Stimulated activated CD8-positive, alpha-beta memory T cell treated with anti-CD3 and anti-CD28 coated beads, Interleukin-4, amount 100 ng/mL, for 1 hour (primary cell): Measurements from ENCODE around the gene DUSP1.

Source experiments
- DNase-seq, 2 donors: peaks; one replicate each; pipeline ENCODE4 v3.0.0-alpha.2; 2020; ENCODE audit warnings: low read depth in 2 of 2, low spot score in 1 of 2

The DUSP1 gene

DNA sequence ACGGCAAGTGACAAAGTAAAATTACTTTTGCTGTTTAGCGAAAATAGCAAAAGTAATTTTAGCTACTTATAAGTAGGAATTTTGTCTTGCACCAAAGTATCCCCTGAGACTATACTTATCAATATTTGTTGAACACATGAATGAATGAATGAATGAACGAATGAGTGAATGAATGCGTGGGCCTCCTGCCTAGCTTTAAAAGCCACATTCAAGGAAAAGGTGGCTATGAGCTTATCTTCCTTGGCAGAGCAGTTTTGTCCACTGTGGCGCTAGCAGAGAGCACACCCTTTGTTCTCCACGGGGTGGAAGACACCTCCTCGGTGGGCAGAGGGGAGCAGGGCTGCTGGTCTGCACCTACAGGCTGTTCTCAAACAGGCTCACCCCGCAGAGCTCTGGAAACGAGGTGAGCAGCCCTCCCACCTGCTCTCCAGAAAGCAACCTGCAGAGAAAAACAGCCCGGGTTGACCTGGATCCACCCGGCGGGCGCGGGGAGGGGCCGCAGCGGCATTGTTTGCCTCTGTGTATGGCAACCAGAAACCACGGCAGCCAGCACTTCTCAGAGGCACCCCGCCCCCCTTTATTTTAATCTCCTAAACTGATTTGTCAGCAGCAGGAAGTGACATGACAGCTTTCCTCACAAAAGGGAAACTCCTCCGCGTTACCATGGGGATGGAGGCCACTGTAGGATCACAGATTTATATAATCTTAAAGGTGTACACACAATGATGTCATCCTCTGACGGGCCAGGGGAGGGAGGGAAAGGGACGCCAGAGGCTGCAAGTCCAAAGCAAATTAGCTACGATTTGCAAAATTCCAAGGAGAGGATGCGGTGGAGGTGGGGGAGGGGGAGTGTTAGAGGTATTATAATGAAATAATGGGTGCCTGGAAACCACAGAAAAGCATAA lies 5.9 kb downstream of the DUSP1 start:
- DNase-seq = peak; percentile 89 to 91

DNA sequence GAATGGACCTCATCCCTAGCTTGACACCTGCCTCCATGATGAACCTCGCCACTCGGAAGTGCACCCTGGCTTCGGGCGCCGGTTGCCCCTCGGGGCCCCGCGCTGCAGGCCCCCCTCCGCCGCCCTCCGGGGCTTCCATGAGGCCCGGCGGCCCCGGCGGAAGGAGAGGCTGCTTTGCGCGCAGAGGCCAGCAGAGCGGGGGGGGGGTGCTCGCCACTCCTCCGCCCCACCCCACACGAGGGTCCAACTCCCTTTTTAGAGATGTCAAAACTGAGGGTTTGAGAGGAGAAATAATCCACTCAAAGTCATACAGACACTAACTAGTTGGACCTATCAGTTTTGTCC lies 7.9 kb downstream of the DUSP1 start:
- no peak for DNase-seq

DNA sequence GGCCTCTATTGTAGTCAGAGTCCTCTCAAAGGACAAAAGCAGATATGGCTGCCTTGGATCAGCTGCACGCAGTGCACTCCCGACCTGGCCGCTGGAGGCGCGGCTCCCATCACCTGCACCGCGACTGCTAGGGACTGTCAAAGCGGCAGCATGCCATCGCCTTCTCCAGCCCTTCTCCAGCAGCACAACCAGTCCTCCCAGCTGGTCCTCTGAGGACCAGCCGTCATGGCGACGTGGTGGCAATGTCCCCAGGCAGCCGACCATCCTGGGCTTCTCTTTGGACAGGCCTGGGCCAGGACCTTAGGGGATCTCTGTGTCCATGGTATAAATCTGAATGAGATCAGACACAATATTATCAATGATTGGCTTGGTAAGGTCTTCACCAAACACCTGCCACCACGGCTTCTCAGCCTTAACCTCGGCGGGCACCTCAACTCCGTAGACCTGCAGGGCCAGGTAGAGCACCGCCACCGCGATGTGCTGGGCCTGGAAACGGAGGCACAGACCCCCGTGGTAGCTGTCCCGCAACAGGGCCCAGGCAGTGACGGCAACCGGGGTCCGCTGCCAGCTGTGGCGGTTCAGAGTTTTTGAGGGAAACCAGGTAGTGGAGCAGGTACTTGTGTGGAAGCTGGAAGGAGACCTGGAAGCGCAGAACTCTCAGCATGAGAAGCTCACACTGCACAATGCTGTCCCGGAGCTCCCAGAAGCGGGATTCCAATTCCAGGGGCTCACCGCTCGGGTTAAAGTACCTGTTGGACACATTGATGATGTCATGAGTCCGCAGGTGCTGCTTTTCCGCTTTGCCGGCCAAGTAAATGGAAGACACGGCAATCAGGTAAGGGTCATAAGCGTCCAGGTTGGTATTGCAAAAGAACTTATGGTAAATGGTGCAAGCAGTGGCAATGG lies 8.5 kb downstream of the DUSP1 start:
- DNase-seq = no peak

DNA sequence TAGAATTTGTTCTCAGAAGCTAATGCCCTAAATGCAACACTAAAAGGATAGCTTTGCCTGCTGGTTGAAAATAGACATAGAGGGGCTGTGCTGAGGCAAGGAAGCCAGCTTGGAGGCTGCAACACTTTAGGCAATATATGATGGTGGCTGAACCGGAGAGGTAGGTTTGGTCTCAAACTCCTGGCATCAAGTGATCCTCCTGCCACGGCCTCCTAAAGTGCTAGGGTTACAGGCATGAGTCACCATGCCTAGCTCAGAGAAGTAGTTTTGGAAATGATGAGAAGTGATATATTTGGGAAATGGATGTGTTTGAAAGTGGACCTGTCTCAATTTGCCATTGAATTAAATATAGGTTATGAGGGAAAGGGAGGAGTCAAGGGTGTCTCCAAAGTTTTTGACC lies 10.0 kb downstream of the DUSP1 start:
- DNase-seq = no peak

DNA sequence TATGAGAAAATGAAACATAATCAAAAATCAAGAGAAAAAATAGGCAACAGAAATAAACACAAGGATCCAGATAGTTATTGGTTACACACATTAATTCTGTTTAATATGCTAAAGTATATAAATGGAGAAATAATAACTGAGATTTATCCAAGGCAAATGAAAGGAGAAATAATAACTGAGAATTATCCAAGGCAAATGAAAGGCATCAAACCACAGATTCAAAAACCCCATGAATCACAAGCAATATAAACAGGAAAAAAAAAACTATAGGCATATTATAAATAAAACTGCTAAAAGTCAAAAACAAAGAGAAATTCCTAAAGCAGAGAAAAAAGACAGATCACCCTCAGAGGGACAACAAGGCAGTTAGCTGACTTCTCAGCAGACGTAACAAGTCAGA lies 10.9 kb downstream of the DUSP1 start:
- no peak for DNase-seq

DNA sequence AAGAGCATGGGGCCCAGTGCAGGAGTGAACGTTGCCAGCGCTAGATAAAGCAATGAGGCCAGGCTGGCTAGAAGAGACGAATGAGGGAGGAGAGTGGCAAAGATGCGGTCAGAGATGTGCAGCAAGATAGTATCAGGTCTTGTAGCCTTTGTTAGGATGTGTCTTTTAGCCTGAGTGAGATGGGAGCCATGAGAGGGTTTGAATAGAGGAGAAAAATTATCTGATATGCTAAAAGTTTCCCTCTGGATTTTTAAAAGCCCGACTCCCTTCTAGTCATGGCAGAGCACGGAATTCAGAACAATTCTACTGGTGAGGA lies 12.2 kb downstream of the DUSP1 start:
- DNase-seq = no peak

DNA sequence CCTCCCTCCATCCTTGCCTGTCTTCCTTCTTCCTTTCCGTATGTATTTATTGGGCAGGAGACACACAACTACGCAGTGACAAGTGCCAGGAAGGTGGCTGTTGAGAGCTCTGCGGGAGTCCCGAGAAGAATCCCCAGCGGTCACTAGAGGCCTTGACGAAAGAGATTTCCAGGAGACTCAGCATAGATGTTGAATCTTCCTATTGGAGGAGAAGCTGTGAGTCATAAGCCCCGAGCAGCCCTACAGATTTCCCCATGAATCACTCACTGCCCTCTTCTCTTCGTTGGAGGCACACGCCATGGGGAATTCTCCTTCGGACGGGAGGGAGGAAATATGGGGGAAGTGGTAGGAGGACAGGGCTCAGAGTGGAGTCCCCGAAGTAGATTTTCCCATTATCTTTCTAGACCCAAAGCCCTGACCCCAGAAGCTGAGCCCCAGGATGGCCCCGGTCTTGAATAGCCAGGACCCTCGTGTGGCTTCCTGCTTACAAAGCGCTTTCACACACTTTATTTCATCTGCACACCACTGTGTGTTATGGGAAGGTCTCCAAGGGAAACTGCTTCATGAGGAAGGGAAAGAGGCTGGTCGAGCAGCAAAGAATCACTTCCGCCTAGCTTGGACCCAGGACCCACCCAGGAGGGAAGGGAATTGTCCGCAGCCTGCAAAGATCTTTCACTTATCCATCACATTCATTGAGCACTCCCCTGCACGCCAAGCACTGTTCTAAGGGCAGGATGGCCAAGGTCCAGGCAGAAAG lies 12.7 kb downstream of the DUSP1 start:
- no peak for DNase-seq

DNA sequence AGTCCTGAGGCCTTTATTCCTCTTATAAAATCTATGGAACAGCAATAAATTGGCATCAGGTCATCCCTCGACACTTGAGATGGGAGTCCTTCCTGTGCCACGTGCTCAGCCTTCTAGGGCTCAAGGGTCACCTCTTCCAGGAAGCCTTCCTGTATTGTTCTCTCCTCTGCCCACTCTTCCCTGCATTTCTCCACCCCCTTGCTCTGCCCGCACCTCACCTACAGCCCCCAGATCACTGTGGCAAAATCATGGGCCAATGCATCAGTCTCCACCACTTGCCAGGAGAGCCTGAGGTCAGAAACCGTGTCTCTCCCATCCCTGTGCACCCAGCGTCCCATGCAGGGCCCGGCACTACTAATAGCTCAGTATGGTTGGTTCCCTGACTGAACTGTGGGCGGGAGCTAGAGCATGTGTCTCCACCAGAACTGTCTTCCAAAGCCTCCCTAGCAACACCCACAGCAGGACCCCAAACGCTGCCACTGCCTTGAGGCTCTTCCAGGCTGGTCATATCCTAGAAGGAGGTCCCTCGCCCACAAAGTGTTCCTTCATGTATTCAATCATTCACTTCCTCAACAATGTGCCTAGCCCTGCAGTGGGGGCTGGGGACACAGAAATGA lies 13.5 kb downstream of the DUSP1 start:
- DNase-seq = no peak

DNA sequence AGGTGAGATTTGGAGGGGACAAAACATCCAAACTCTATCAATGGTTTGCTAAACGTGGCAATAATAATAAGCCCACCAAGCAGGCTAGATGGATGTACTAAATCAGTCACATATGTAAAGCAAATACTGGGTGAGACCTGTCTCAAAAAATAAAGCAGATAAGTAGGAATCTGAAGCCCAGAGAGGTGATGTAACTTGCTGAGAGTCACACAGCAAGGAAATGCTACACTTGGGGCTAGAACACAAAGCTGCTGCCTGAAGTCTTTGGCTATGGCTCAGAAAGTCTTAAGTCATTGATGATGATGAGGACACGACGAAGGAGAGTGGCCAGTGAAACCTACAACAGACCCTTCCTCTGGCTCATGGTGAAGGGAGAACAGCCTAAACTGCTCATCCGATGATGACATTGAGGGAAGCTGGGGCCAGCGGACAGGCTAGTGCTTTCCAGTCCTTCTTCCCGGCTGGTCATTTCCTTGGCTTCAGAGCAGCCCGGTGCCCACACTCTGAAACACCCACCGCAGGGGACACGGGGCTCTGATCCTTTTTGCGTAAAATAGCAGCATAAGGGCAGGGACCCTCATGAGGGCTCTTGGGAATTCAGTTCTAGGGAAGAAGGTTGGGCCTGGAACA lies 14.1 kb downstream of the DUSP1 start:
- DNase-seq = no peak

DNA sequence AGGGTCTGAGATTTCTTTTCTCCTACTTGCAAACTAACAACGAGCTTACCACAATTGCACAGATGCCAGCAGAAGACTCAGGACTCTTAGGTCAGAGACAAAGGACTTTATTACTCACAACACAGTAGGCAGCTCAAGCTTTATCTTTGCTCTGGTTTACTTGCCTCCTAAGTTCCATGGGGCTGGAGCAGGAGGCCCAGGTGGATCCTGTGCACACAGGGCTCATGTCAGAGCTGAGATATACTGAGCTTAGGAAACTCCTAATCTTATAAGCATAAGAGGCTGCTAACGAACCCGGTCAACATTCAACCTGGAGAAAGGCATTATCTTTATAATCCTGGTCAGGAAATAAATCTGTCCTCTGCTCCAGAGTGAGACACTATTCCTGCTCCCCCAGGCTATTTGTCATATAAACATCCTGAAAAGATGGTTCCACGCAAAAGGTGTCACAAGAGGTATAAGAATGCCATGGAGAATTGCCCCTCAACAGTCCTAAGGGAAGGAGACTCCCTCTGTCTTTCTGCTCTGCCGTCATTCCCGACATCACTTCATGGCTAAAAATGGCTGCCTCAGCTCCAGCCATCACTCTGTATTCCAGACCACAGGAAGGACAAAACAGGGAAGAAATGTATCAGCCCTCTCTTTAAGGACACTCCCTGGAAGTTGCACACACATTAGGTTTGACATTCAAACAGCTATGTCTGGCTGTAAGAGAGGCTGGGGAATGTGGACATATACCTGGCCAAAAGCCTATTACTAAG lies 16.2 kb downstream of the DUSP1 start:
- DNase-seq = no peak

DNA sequence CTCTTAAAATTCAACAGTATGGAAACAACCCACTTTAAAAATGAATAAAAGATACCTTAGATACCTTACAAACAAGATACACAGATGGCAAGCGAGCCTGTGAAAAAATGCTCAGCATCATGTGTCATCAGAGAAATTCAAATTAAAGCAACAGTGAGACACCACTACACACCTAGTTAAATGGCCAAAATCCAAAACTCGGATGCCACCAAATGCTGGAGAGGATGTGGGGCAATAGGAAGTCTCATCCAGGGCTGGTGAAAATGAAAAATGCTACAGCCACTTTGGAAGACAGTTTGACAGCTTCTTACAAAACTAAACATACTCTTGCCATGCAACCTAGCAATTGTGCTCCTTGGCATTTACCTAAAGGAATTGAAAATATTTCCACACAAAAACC lies 17.9 kb downstream of the DUSP1 start:
- DNase-seq = no peak

DNA sequence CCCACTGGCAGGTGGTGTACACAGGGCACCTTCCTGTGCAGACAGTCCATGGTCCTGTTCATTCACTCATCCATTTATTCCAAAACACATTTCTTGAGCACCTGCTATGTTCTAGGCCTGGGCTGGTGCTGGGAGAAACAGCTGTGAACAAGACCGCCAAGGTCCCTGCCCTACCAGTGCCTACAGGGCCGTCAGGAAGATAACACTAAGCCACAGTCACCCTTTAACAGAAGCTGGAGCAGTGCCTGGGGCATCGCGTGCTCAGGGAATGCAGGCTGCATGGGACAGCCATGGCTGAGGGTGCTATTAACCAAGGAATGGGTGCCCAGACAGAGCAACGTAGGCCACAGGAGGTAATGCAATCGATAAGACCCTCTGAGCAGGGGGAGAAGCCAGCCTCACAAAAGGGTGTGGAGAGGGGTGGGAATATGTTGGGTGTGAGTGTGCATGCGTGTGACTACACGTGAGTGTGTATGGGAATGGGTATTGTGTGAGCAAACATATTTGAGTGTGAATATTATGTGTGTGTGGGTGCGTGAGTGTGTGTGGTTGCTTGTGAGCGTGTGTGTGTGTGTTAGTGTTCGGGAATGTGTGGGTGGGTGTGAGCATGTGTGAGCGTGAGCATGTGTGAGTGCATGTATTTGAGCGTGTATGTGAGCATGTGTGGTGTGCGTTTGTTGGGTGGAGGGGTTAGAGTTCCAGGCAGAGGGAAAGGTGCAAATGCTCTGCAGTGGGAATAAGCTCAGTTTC lies 19.1 kb downstream of the DUSP1 start:
- no peak for DNase-seq

DNA sequence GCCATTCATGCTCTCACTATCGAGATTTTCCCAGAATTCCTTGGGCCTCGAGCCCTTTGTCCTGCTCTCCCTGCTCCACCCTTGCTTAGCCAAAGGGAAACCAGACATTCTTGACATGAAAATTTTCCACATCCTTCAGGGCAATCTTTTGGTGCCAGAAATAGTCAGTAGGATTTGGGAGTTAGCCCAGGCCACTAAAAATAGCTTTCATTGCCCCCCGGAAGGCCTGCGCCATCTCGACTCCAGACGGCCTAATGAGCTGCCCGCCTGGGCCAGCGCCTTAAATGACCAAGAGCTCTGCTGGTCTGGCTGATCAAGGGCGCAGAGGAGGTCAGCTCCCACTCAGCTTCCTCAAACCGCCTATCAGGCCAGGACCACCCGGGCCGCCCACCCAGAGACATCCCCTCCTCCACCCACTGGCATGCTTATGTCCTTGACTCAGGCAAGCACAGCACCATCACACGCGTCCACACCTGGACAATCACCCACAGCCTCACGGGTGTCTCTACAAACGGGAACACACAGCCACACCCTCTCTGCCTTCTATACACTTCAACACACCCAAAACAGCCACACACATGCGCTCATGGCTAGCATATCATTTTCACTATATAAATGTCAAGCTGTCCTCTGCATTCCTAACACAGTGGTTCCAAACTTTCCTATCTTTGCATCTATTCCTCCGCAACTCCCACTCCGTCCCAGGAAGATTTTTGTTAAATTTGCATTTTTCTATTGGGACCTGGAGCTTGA lies 20.9 kb downstream of the DUSP1 start:
- DNase-seq = no peak

DNA sequence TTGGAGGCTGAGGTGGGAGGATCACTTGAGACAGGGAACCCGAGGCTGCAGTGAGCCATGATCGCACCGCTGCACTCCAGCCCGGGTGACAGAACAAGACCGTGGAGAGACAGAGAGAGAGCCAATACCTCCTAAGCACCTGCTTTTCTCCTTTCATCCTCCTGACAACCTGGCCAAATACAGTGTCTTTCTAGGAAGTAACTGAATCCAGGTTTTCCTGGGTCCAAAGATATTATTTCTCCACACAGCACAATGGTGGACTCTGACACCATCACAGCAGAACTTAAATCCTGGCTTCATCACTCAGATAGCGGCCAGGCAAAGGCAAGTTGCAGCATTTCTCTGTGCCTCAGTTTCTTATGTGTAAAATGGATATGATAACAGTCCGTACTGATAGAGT lies 21.9 kb downstream of the DUSP1 start:
- no peak for DNase-seq

DNA sequence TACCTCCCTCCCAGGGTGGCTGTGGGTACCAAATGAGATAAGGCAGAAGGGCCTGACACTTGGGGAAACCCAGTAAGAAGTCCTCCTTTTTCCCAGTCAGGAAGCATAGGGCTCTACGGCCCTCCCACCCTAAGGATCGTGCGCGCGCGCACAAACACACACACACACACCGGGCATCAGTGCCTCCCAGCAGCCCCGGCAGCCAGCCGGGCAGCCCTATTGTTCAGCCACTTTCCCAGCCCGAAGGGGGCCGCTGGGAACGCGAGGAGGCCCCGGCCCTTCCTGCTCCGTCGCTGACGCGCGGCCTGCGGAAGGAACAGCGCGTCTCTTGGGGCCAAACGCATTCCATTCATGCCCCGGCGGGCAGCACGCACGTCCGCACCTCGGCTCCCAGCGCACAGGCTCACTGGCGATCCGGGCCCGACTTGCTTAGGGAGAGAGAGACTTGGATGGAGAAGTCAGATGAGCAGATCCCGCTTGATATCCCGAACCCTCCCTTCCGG lies 22.6 kb downstream of the DUSP1 start:
- no peak for DNase-seq

DNA sequence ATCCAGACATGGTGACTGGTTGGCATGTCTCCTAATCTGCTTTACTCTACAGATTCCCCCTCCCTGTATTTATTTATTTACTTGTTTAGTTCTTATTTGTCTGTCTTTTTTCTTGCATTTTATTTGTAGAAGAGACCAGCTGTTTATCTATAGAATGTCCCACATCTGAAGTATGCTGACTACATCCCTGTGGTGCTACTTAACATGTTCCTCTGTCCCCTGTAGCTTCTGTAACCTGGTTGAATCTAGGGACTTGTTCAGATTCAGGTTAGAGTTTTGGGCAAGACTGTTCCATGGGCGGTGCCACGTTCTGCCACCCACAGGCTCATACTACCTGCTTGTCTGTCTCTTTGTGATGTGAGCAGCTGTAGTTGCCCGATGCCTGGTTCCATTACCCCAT lies 23.5 kb downstream of the DUSP1 start:
- no peak for DNase-seq

DNA sequence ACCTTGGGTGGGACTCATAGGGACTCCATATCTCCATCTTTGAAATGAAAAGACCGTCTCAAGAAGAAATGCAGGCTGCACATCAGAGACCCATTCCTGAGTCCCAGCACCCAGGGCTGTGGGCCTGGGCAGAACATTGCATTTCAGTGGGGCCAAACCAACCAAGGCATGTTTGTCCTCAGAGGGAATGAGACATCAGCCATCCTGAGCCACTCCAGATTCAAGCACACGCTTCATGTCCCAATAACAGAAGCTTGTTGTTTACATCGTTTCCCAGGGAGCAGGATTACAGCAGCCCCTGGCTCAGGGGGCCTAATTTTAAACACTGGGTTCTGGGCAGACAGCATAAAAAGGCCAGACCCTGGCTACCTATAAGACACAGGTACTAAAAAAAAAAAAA lies 24.3 kb downstream of the DUSP1 start:
- no peak for DNase-seq

DNA sequence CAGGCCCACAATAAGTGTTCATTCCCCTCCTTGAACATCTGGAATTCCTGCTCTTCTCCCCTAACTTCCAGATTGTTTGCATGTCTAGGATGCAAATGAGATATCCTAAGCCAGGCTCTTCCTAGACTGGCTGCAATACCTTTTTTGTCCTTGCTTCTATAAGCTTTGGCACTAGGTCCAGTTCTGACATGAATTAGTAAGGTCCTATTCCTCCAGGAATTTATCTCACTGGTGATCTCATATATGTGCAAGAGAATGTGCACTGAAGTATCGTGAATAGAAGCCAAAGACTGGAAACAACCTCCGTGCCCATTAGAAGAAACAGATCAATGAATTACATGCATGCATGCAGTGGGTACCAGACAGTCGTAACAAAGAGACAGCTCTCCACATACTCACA lies 25.2 kb downstream of the DUSP1 start:
- DNase-seq = no peak

DNA sequence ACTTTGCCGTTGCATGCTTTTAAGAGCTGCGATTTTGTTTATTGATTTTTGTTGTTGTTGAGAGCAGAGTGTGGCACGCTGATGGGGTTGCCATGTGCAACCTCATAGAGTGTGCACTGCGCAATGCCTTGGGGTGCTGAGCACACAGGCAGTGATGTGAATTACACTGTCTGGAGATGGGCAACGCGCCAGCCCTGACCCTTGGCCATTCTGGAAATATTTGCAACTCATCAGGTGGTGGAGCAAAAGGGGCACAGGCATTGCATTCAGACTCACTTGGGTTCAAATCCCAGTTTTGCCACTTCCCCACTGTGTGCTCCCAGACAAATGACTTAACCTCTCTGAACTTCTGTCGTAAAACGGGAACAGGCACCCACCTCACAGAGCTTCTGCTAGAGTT lies 25.6 kb downstream of the DUSP1 start:
- DNase-seq = no peak
